Spleen (tissue), 11 donors: ENCODE measurements around the gene NR1H3. TPM values are rescaled to one million over a fixed set of nuclear protein-coding genes. Genes with fewer than 3 reads are reported as not detected.

Source experiments
- DNase-seq: peaks from one replicate; pipeline ENCODE4 v3.0.0-alpha.2; 2020
- H3K27ac ChIP-seq, 8 donors: fragments of 200-600 bp; sonication (generic) in 7 of 8; 1 replicate in 4 of 8; 2 replicates in 4 of 8; pipeline versions ENCODE4 v1.5.0 to v1.8.0; 2016 to 2021; ENCODE audit warnings: inconsistent platforms in 4 of 8, mild to moderate bottlenecking in 4 of 8, moderate library complexity in 1 of 8
- H3K27me3 ChIP-seq, 7 donors: fragments of 200-600 bp; sonication (generic) in 6 of 7; replicated peaks in 1 of 7; 1 replicate in 4 of 7; 2 replicates in 3 of 7; pipeline versions ENCODE4 v1.5.0 to v1.8.0; 2016 to 2021; ENCODE audit warnings: inconsistent platforms in 3 of 7, mild to moderate bottlenecking in 1 of 7
- H3K36me3 ChIP-seq, 6 donors: fragments of 200-600 bp; sonication (generic) in 5 of 6; 1 replicate in 4 of 6; 2 replicates in 2 of 6; pipeline versions ENCODE4 v1.5.0 to v1.8.0; 2016 to 2021; ENCODE audit warnings: inconsistent platforms in 2 of 6
- H3K4me1 ChIP-seq, 6 donors: fragments of 200-600 bp; sonication (generic) in 5 of 6; 1 replicate in 3 of 6; 2 replicates in 3 of 6; pipeline versions ENCODE4 v1.5.0 to v1.8.0; 2016 to 2021; ENCODE audit warnings: inconsistent platforms in 3 of 6
- H3K4me3 ChIP-seq, 8 donors: fragments of 200-600 bp; sonication (generic) in 7 of 8; 1 replicate in 4 of 8; 2 replicates in 4 of 8; pipeline versions ENCODE4 v1.5.0 to v1.8.0; 2016 to 2021; ENCODE audit warnings: inconsistent platforms in 4 of 8, mild to moderate bottlenecking in 4 of 8, moderate library complexity in 2 of 8
- H3K9me3 ChIP-seq, 8 donors: fragments of 200-600 bp; sonication (generic) in 7 of 8; 1 replicate in 4 of 8; 2 replicates in 4 of 8; pipeline versions ENCODE4 v1.5.0 to v1.8.0; 2016 to 2021; ENCODE audit warnings: inconsistent platforms in 4 of 8
- POLR2A ChIP-seq, 3 donors: fragments of 450-650 bp; IDR thresholded peaks; one replicate each; pipeline ENCODE4 v1.5.1; 2017; ENCODE audit warnings: antibody characterized with exemption in 3 of 3, mild to moderate bottlenecking in 1 of 3
- POLR2AphosphoS5 ChIP-seq, 3 donors: sonication (generic); formaldehyde crosslinking; IDR thresholded peaks; one replicate each; pipeline ENCODE4 v1.5.1; 2017; ENCODE audit warnings: antibody characterized with exemption in 3 of 3
- WGBS, 5 donors: extraction: QIAGEN DNeasy Blood & Tissue Kit in 3 of 5; methylation state at CpG; one replicate each; pipeline versions ENCODE4 v1.1.5 to v1.1.7; 2013 to 2018; 5-methylcytosine and 5-hydroxymethylcytosine counted together
- intact Hi-C: fragments of 100-400 bp; cut with DNase I; formaldehyde crosslinking; loops from one replicate; pipeline ENCODE4 v1.15.0; 2023; ENCODE audit warnings: low total_unique reads
- polyA plus RNA-seq, 3 donors: library from polyadenylated mRNA; stranded (reverse); fragments of 200-250 nt; gene quantifications; one replicate each; pipeline ENCODE4 v1.2.1, GENCODE V29; 2013
- total RNA-seq, 7 donors: library from RNA; depleted of rRNA in 3 of 7; stranded (reverse); fragments of >200 nt in 3 of 7; fragmentation: NEBNext Ultra II Directional in 4 of 7; extraction: Animal tissue kit (Norgen Biotek cat#: 25700) in 4 of 7; gene quantifications; one replicate each; pipeline versions ENCODE4 v1.1.0 to v1.2.1, GENCODE V29; 2016 to 2021
- TF ChIP-seq, protein P1 (sequence below), 11 experiments: fragments of 200-600 bp in 7 of 11; fragments of 450-650 bp in 4 of 11; sonication (generic) in 4 of 11; IDR thresholded peaks in 8 of 11; conservative IDR thresholded peaks in 3 of 11; 1 replicate in 7 of 11; 2 replicates in 4 of 11; pipeline versions ENCODE4 v1.4.0 to v1.8.0; 2016 to 2021; ENCODE audit warnings: antibody characterized with exemption in 11 of 11, inconsistent platforms in 4 of 11, mild to moderate bottlenecking in 1 of 11
- donor health status: healthy with polysubstance abuse.
- donor health status: DM: no; HTN: no; CAD: no; lungs with moderate emphysema.
- donor health status: DM: no; HTN: no; CAD: no.
- donor health status: Bipolar disorder and iron deficiency.
- donor health status: healthy.
- donor health status: DM: no; HTN: no; CAD: no.
- donor health status: DM: yes; HTN: yes; CAD: no.

NR1H3 gene
- total and polyA plus RNA-seq, 10 donors: 59.1 to 227 (median 123) TPM

DNA sequence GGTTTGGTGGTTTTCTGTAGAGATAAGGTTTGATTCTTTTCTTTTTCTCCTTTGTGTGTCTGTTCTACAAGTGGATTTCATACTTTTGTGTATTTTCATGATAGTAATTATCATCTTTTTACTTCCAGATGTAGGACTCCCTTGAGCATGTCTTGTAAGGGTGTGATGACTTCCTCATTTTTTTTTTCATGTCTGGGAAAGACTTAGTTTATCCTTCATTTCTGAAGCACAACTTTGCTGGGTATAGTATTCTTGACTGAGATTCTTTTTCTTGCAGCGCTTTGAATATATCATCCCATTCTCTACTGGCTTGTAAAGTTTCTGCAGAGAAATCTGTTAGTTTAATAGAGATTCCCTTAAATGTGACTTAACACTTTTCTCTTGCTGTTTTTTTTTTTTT, 45.1 kb downstream of the NR1H3 start:
- H3K27ac ChIP-seq: no peak overlapping the region
- H3K36me3 ChIP-seq: peaks cover 0 to 100% (median 96%) of the 10 kb centered on the region in 6 donors
- no peak overlapping the region for H3K4me3 ChIP-seq
- no peak for TF ChIP-seq POLR2A (IDR thresholded peaks at IDR 0.05)
- TF ChIP-seq, protein P1, sequence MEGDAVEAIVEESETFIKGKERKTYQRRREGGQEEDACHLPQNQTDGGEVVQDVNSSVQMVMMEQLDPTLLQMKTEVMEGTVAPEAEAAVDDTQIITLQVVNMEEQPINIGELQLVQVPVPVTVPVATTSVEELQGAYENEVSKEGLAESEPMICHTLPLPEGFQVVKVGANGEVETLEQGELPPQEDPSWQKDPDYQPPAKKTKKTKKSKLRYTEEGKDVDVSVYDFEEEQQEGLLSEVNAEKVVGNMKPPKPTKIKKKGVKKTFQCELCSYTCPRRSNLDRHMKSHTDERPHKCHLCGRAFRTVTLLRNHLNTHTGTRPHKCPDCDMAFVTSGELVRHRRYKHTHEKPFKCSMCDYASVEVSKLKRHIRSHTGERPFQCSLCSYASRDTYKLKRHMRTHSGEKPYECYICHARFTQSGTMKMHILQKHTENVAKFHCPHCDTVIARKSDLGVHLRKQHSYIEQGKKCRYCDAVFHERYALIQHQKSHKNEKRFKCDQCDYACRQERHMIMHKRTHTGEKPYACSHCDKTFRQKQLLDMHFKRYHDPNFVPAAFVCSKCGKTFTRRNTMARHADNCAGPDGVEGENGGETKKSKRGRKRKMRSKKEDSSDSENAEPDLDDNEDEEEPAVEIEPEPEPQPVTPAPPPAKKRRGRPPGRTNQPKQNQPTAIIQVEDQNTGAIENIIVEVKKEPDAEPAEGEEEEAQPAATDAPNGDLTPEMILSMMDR (IDR thresholded peaks at IDR 0.05 in 8 of 11, conservative IDR thresholded peaks at IDR 0.05 in 3 of 11): no peak
- no peak for TF ChIP-seq POLR2AphosphoS5 (IDR thresholded peaks at IDR 0.05)
- no peaks in the 10 kb centered on the region for H3K4me1 ChIP-seq
- WGBS, 5 donors: 97 to 100% (median 100%) methylated on average over 1 of the region's 1 CpG
- no peaks in the 10 kb centered on the region for H3K27me3 ChIP-seq
- no peak for DNase-seq
- H3K9me3 ChIP-seq: peaks cover 3 to 41% (median 35%) of the 10 kb centered on the region in 8 donors
- intact Hi-C loops: no loop called here

- Histone ChIP-seq H3K36me3 (peaks cover 0 to 100% (median 98%) of the 10 kb centered on the region in 6 donors), H3K9me3 (peaks cover 3 to 23% (median 21%) of the 10 kb centered on the region in 8 donors), H3K4me3 (no peak overlapping the region), H3K27ac (no peak overlapping the region), H3K27me3 (no peaks in the 10 kb centered on the region), H3K4me1 (no peaks in the 10 kb centered on the region)
- no peak for DNase-seq
- WGBS, 5 donors: 94 to 100% (median 98%) methylated on average over 2 to 3 of the region's 3 CpGs
- TF ChIP-seq POLR2A (IDR thresholded peaks at IDR 0.05): no peak
- no peak for TF ChIP-seq POLR2AphosphoS5 (IDR thresholded peaks at IDR 0.05)
- TF ChIP-seq, protein P1 (IDR thresholded peaks at IDR 0.05 in 8 of 11, conservative IDR thresholded peaks at IDR 0.05 in 3 of 11): no peak
- intact Hi-C loops: no loop called here
These were observed 48.1 kb downstream of the NR1H3 start for GRCh38 chr11:47305734-47306483.

DNA sequence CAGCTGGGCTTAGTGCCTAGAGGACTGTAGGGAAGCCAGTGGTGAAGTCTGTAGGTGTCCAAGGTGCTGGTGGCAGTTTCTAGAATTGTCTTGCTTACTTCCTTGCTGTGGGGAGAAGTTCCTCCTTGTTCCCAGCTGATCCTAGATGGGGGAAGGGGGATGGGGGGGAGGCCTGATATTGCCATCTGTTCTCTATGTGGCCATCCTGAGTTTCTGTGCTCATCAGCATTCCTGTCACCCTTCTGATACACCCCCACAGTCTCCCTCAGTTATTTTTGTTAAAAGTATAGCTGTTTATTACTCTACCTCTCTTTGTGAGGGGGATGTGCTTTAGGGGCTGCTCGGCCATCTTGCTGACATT, 48.7 kb downstream of the NR1H3 start:
- no peak overlapping the region for H3K27ac ChIP-seq
- no peak for DNase-seq
- H3K4me1 ChIP-seq: no peaks in the 10 kb centered on the region
- peaks cover 3 to 23% (median 21%) of the 10 kb centered on the region in 8 donors for H3K9me3 ChIP-seq
- WGBS, 5 donors: 55 to 100% (median 96%) methylated on average over 1 of the region's 1 CpG
- no peak overlapping the region for H3K4me3 ChIP-seq
- intact Hi-C loops: no loop called here
- peaks cover 0 to 100% (median 98%) of the 10 kb centered on the region in 6 donors for H3K36me3 ChIP-seq
- no peaks in the 10 kb centered on the region for H3K27me3 ChIP-seq
- no peak for TF ChIP-seq POLR2A (IDR thresholded peaks at IDR 0.05)
- TF ChIP-seq, protein P1 (IDR thresholded peaks at IDR 0.05 in 8 of 11, conservative IDR thresholded peaks at IDR 0.05 in 3 of 11): no peak
- TF ChIP-seq POLR2AphosphoS5 (IDR thresholded peaks at IDR 0.05): no peak

DNA sequence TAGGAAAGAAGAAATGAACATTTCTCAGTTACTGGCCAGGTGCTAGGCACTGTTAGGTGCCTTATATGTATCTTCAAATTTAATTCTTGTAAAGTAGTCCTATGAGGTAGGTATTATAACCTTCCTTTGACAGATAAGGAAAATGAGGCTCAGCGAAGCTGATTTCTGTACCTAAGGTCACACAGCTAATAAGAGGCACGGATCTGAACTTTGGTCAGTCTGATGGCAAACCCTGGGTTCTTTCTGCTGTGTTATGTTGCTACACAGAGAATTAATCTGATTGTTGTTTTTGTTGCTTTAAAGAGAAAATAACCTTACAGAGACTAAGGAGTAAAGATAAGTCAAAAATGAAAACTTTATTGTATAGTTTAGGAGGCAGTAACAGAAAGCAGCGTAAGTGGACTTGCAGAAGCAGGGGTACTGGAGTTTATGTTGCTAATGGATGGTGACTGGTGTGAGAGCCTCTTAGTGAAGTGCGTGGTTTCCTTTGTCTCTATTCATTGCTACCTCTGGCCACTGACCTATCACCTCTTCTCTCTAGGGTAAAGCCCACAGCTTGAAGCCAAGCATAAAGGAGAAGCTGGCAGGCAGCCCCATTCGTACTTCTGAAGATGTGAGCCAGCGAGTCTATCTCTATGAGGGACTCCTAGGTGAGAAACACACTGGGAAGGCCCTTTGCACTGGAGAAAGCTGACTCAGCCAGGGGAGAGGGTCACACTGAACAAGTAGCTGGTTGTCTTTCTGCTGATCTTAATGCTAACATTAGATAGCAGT, 50.4 kb downstream of the NR1H3 start:
- 88 to 97% (median 95%) methylated on average over 6 of the region's 6 CpGs for WGBS, 5 donors
- intact Hi-C loops: no loop called here
- peaks cover 0 to 100% (median 98%) of the 10 kb centered on the region in 6 donors for H3K36me3 ChIP-seq

More for the DNA sequence above, 50.4 kb downstream of the NR1H3 start:
- Histone ChIP-seq H3K9me3 (peaks cover 0 to 9% (median 6%) of the 10 kb centered on the region in 8 donors), H3K4me3 (no peak overlapping the region), H3K4me1 (no peaks in the 10 kb centered on the region), H3K27me3 (no peaks in the 10 kb centered on the region), H3K27ac (no peak overlapping the region)
- no peak for TF ChIP-seq POLR2AphosphoS5 (IDR thresholded peaks at IDR 0.05)
- TF ChIP-seq, protein P1 (IDR thresholded peaks at IDR 0.05 in 8 of 11, conservative IDR thresholded peaks at IDR 0.05 in 3 of 11): no peak
- no peak for TF ChIP-seq POLR2A (IDR thresholded peaks at IDR 0.05)
- DNase-seq: no peak
